ENCODE measurements around the gene DAPL1. TPM values are rescaled to one million over a fixed set of nuclear protein-coding genes. Genes with fewer than 3 reads are reported as not detected.
A peak's percentile ranks its signal among the peaks of the same experiment; 100 is the strongest.

DAPL1 gene
- total RNA-seq, 1 donor, result not detected

DNA sequence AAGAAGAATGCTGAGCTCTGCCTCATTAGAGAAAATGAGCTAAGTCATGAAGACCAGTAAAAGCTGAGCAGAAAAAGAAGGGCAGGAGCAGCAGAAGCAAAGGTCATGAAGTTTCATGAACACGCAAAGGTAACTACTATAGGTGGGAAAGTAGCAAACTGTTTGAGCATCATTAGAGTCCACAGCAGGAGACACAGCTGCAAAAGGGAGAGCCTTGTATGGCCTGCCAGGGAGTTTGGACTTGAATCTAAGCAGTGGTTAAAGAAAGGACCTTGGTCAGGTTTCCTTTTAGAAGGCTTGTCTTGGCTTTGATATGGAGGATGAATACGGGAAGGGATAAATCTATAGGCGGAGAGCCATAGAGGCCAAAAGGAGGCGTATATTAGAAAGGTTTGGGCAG is 34.0 kb downstream of the DAPL1 start:
- Histone ChIP-seq H3K4me2 (ENCODE audit: insufficient read depth, low read length) (peak overlapping the region; percentile 30), H4K20me1 (ENCODE audit: insufficient read depth, low read length) (no peaks in the 10 kb centered on the region), H3K4me3 (ENCODE audit: insufficient read depth, low read length) (no peak overlapping the region), H3K36me3 (ENCODE audit: insufficient read depth, low read length) (no peaks in the 10 kb centered on the region), H3K4me1 (ENCODE audit: insufficient read depth, low read length) (peaks cover 15% of the 10 kb centered on the region), H3K27ac (ENCODE audit: low read depth, low read length) (no peak overlapping the region), H3K79me2 (ENCODE audit: insufficient read depth, low read length) (no peaks in the 10 kb centered on the region), H3K27me3 (ENCODE audit: insufficient read depth, low read length) (no peaks in the 10 kb centered on the region), H3K9me3 (ENCODE audit: low read depth, low read length) (no peaks in the 10 kb centered on the region), H2AFZ (ENCODE audit: low read length) (no peak overlapping the region)
- DNase-seq (ENCODE audit: insufficient read length, low spot score, missing footprints), result no peak
- TF ChIP-seq CTCF (IDR thresholded peaks at IDR 0.05; ENCODE audit: extremely low read depth, low read depth, low read length), result no peak

DNA sequence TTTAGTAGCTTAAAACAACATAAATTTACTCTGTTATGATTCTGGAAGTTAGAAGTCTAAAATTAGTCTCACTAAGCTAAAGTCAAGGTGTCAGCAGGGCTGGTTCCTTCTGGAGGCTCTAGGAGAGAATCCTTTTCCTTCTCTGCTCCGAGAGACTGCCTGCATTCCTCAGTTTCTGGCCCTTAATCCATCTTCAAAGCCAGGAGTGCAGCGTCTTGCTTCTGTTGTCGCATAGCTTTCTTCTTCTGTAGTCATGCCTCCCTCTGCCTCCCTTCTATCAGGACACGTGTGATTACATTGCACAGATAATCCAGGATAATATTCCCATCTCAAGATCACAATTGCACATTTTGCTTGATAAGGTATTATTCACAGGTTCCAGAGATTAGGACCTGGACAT is 35.1 kb downstream of the DAPL1 start:
- peak overlapping the region; percentile 6 for H2AFZ ChIP-seq (ENCODE audit: low read length)
- H3K4me2 ChIP-seq (ENCODE audit: insufficient read depth, low read length), result no peak overlapping the region
- no peaks in the 10 kb centered on the region for H3K9me3 ChIP-seq (ENCODE audit: low read depth, low read length)
- no peaks in the 10 kb centered on the region for H3K36me3 ChIP-seq (ENCODE audit: insufficient read depth, low read length)
- H4K20me1 ChIP-seq (ENCODE audit: insufficient read depth, low read length), result no peaks in the 10 kb centered on the region
- no peaks in the 10 kb centered on the region for H3K27me3 ChIP-seq (ENCODE audit: insufficient read depth, low read length)
- DNase-seq (ENCODE audit: insufficient read length, low spot score, missing footprints), result no peak
- H3K79me2 ChIP-seq (ENCODE audit: insufficient read depth, low read length), result no peaks in the 10 kb centered on the region
- H3K4me3 ChIP-seq (ENCODE audit: insufficient read depth, low read length), result no peak overlapping the region
- no peak overlapping the region for H3K27ac ChIP-seq (ENCODE audit: low read depth, low read length)
- peaks cover 19% of the 10 kb centered on the region for H3K4me1 ChIP-seq (ENCODE audit: insufficient read depth, low read length)
- TF ChIP-seq CTCF (IDR thresholded peaks at IDR 0.05; ENCODE audit: extremely low read depth, low read depth, low read length), result no peak

DNA sequence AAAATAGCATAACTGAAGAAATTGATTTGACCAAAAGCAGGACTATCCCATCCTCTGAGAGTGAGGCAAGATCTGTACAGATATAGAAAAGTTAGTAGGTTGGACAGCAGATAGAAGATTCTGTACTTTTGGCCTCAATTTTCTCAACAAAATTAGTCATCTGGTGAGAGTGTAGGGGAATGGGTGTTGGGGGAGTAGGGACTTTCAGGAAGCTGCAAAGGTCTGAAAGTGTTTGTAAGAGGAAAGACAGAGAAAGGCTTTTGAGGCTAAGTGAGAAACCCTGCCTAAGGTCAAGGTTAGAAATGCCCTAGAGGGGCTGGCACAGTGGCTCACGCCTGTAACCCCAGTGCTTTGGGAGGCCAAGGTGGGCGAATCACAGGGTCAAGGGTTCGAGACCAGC is 40.3 kb downstream of the DAPL1 start:
- Histone ChIP-seq H3K4me3 (ENCODE audit: insufficient read depth, low read length) (no peak overlapping the region), H3K79me2 (ENCODE audit: insufficient read depth, low read length) (no peaks in the 10 kb centered on the region), H3K36me3 (ENCODE audit: insufficient read depth, low read length) (no peaks in the 10 kb centered on the region), H3K4me2 (ENCODE audit: insufficient read depth, low read length) (no peak overlapping the region), H3K27me3 (ENCODE audit: insufficient read depth, low read length) (no peaks in the 10 kb centered on the region), H4K20me1 (ENCODE audit: insufficient read depth, low read length) (no peaks in the 10 kb centered on the region), H2AFZ (ENCODE audit: low read length) (no peak overlapping the region), H3K9me3 (ENCODE audit: low read depth, low read length) (no peaks in the 10 kb centered on the region), H3K4me1 (ENCODE audit: insufficient read depth, low read length) (peaks cover 8% of the 10 kb centered on the region), H3K27ac (ENCODE audit: low read depth, low read length) (no peak overlapping the region)
- no peak for DNase-seq (ENCODE audit: insufficient read length, low spot score, missing footprints)
- TF ChIP-seq CTCF (IDR thresholded peaks at IDR 0.05; ENCODE audit: extremely low read depth, low read depth, low read length), result no peak

DNA sequence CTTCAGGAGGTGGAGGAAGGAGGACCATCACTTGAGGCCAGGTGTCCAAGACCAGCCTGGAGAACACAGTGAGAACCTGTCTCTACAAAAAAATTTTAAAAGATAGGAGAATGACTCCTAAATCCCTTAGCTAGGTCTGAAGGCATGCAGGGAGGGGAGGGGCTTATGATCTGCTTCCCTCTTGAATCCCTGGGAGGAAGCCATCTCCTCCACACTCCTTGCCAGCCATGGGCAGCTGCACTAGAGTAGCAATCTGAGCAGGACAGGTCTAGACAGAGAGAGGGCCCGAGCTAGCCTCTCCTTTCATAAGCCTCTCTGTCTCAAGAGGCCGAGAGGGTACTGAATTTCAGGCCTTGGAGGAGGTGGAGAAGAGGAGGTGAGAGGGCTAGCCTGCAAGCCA is 42.5 kb downstream of the DAPL1 start:
- Histone ChIP-seq H3K27ac (ENCODE audit: low read depth, low read length) (no peak overlapping the region), H3K79me2 (ENCODE audit: insufficient read depth, low read length) (no peaks in the 10 kb centered on the region), H3K4me2 (ENCODE audit: insufficient read depth, low read length) (no peak overlapping the region), H3K36me3 (ENCODE audit: insufficient read depth, low read length) (no peaks in the 10 kb centered on the region), H3K27me3 (ENCODE audit: insufficient read depth, low read length) (no peaks in the 10 kb centered on the region), H3K9me3 (ENCODE audit: low read depth, low read length) (no peaks in the 10 kb centered on the region), H3K4me1 (ENCODE audit: insufficient read depth, low read length) (peaks cover 19% of the 10 kb centered on the region), H3K4me3 (ENCODE audit: insufficient read depth, low read length) (no peak overlapping the region), H2AFZ (ENCODE audit: low read length) (no peak overlapping the region), H4K20me1 (ENCODE audit: insufficient read depth, low read length) (no peaks in the 10 kb centered on the region)
- DNase-seq (ENCODE audit: insufficient read length, low spot score, missing footprints), result no peak
- no peak for TF ChIP-seq CTCF (IDR thresholded peaks at IDR 0.05; ENCODE audit: extremely low read depth, low read depth, low read length)
